ENCODE measurements around the gene OIP5.
"Not testable (repeated sequence)": the region's sequence is repeated elsewhere in the genome, so short reads cannot be mapped to it uniquely, and the experiment has no call there.

Gene OIP5

DNA sequence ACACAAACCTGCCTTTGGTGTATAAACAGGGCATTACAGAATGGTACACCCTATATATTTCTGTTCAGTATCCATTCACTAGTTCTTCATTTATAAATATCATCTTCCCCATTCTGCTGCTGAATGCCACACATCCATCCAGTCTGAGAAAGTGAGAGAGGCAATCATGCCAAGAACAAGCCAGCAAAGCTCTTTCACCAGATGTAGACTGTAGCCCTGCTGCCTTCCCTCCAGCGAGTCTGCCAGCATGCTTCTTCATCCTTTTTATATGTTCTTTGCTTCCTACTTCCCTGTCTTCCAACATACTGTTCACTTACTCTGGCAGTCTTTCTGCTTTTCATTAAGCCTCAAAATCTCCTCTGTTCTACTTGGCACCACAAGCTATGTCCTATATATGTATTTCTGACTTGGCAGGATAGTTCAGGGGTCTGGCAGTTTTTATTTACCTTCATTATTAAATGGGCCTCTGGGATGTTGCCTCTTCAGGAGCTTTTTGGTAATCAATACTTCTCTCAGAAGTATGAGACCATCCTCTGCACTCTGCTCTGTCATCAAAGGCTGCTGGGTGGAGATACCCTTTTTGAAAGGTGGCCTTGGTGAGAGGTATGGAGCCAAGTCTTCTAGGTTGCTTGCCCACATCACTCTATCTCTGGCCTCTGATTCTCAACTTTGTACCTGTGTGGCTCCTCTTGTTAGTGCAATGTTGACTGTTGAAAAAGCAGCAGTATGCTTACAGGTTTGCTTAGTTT lies 52.7 kb downstream of the OIP5 start:
- TF ChIP-seq, protein P1, sequence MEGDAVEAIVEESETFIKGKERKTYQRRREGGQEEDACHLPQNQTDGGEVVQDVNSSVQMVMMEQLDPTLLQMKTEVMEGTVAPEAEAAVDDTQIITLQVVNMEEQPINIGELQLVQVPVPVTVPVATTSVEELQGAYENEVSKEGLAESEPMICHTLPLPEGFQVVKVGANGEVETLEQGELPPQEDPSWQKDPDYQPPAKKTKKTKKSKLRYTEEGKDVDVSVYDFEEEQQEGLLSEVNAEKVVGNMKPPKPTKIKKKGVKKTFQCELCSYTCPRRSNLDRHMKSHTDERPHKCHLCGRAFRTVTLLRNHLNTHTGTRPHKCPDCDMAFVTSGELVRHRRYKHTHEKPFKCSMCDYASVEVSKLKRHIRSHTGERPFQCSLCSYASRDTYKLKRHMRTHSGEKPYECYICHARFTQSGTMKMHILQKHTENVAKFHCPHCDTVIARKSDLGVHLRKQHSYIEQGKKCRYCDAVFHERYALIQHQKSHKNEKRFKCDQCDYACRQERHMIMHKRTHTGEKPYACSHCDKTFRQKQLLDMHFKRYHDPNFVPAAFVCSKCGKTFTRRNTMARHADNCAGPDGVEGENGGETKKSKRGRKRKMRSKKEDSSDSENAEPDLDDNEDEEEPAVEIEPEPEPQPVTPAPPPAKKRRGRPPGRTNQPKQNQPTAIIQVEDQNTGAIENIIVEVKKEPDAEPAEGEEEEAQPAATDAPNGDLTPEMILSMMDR (IDR thresholded peaks at IDR 0.05; ENCODE audit: low read depth, low read length) = no peak
- no peak for DNase-seq (ENCODE audit: extremely low read depth, low read depth)

DNA sequence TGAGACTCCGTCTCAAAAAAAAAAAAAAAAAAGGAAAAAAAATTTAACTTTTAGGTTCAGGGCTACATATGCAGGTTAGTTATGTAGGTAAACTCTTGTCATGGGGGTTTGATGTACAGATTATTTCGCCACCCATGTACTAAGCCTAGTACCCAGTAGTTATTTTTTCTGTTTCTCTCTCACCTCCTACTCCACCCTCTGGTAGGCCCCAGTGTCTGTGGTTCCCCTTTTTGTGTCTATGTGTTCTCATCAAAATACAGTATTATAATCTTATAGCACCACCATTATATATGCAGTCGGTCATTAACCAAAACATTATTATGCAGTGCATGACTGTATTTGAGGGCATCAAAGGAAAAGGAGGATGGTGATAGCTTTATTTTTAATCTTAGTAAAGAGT lies 54.1 kb downstream of the OIP5 start:
- TF ChIP-seq, protein P1 (IDR thresholded peaks at IDR 0.05; ENCODE audit: low read depth, low read length) = no peak
- DNase-seq (ENCODE audit: extremely low read depth, low read depth) = no peak

- DNase-seq (ENCODE audit: extremely low read depth, low read depth) = no peak
- TF ChIP-seq, protein P1 (IDR thresholded peaks at IDR 0.05; ENCODE audit: low read depth, low read length) = no peak
These were observed 55.6 kb downstream of the OIP5 start for GRCh38 chr15:41276831-41277230.

GRCh38 chr15:41269887-41270286 lies 62.5 kb downstream of the OIP5 start:
- TF ChIP-seq, protein P1 (IDR thresholded peaks at IDR 0.05; ENCODE audit: low read depth, low read length) = no peak
- no peak for DNase-seq (ENCODE audit: extremely low read depth, low read depth)

DNA sequence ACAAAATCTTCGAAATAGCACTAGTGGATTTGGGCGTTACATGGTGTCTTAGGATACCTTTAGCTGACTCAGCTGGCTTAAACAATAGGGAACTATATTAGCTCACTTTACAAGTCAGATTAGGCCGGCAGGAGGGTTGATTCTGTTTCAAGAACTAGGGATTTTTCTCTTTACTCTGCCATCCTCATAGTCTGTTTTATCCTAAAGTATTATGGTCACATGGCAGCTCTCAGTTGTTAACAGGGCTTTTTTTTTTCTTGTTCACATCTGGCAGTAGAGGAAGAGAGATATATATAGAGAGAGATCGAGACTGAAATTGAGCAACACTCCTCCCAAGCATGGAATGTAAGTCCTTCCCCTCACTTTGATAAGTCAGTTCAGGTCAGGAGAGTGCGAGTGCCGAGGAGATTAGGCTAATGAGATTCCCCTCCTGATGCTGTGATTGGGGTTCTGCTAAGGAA lies 68.5 kb downstream of the OIP5 start:
- no peak for DNase-seq (ENCODE audit: extremely low read depth, low read depth)
- TF ChIP-seq, protein P1 (IDR thresholded peaks at IDR 0.05; ENCODE audit: low read depth, low read length) = no peak

- TF ChIP-seq, protein P1 (IDR thresholded peaks at IDR 0.05; ENCODE audit: low read depth, low read length) = no peak
These were observed 69.8 kb downstream of the OIP5 start for GRCh38 chr15:41262571-41262970.

DNA sequence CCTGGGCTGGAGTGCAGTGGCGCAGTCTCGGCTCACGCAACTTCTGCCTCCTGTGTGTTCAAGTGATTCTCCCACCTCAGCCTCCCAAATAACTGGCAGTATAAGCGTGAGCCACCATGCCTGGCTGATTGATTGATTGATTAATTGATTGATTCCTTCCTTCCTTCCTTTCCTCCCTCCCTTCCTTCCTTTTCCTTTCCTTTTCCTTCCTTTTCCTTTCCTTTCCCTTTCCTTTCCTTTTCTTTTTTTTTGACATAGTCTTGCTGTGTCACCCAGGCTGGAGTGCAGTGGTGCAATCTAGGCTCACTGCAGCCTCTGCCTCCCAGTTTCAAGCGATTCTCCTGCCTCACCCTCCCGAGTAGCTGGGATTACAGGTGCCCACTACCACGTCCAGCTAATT lies 71.5 kb downstream of the OIP5 start:
- DNase-seq (ENCODE audit: extremely low read depth, low read depth) = not testable (repeated sequence)

More at GRCh38 chr15:41262571-41262970, 69.8 kb downstream of the OIP5 start:
- no peak for DNase-seq (ENCODE audit: extremely low read depth, low read depth)
